RWPE2 (cell line): ENCODE results near the gene GOLGA6B.
A peak's percentile ranks its signal among the peaks of the same experiment; 100 is the strongest.
"Not testable (repeated sequence)": the region's sequence is repeated elsewhere in the genome, so short reads cannot be mapped to it uniquely, and the experiment has no call there.

ENCODE experiments used
- ATAC-seq: fragments of 200-7000 bp; cut with Tn5 transposase; 3 replicates; pipeline ENCODE4 v1.9.1; 2021; ENCODE audit warnings: low read depth
- DNase-seq: peaks from one replicate; pipeline ENCODE4 v3.0.0-alpha.2; 2020; ENCODE audit warnings: low spot score
- H3K27ac ChIP-seq: fragments of 450-650 bp; 2 replicates; pipeline ENCODE4 v1.5.1; 2017; ENCODE audit warnings: mild to moderate bottlenecking; ENCODE audit not compliant: poor library complexity, severe bottlenecking
- H3K27me3 ChIP-seq: fragments of 250-450 bp; sonication (Bioruptor Pico); 2 replicates; pipeline ENCODE4 v1.5.1; 2021; ENCODE audit warnings: mild to moderate bottlenecking, moderate library complexity; ENCODE audit not compliant: insufficient read depth, poor library complexity, severe bottlenecking
- H3K36me3 ChIP-seq: fragments of 250-450 bp; sonication (Bioruptor Pico); 2 replicates; pipeline ENCODE4 v1.5.1; 2020; ENCODE audit warnings: low read depth, mild to moderate bottlenecking, moderate library complexity
- H3K4me1 ChIP-seq: fragments of 250-450 bp; sonication (Bioruptor Pico); 2 replicates; pipeline ENCODE4 v1.5.1; 2021; ENCODE audit warnings: mild to moderate bottlenecking, moderate library complexity; ENCODE audit not compliant: insufficient read depth, poor library complexity, severe bottlenecking
- H3K4me3 ChIP-seq: fragments of 250-450 bp; sonication (Bioruptor Pico); 2 replicates; pipeline ENCODE4 v1.5.1; 2021; ENCODE audit warnings: mild to moderate bottlenecking, moderate library complexity; ENCODE audit not compliant: severe bottlenecking
- H3K9me3 ChIP-seq: fragments of 250-450 bp; sonication (Bioruptor Pico); 2 replicates; pipeline ENCODE4 v1.5.1; 2021; ENCODE audit warnings: mild to moderate bottlenecking, moderate library complexity; ENCODE audit not compliant: severe bottlenecking
- CTCF ChIP-seq: fragments of 450-650 bp; IDR thresholded peaks from one replicate; pipeline ENCODE4 v1.5.1; 2017; ENCODE audit warnings: mild to moderate bottlenecking, moderate library complexity; ENCODE audit not compliant: poor library complexity, severe bottlenecking

GOLGA6B gene

GRCh38 chr15:72654397-72654796 lies at the start of gene GOLGA6B:
GOLGA6B (plus strand) TSS chr15:72654697; CDS start chr15:72654738, 41 bp downstream.
- DNase-seq, H3K27ac ChIP-seq, H3K27me3 ChIP-seq, H3K4me3 ChIP-seq, H3K9me3 ChIP-seq, H3K4me1 ChIP-seq, ATAC-seq, H3K36me3 ChIP-seq: not testable (repeated sequence)

GRCh38 chr15:72604794-72605193 lies 49.7 kb upstream of the GOLGA6B start:
- ATAC-seq (peak; percentile 40; the same call in 2 of the 3 replicates), DNase-seq (no peak)
- no peaks in the 10 kb centered on the region for H3K27me3 ChIP-seq
- H3K27ac ChIP-seq = no peak overlapping the region
- no peaks in the 10 kb centered on the region for H3K36me3 ChIP-seq
- no peak for TF ChIP-seq CTCF
- H3K4me3 ChIP-seq = no peak overlapping the region
- no peaks in the 10 kb centered on the region for H3K4me1 ChIP-seq
- no peaks in the 10 kb centered on the region for H3K9me3 ChIP-seq

- not testable (repeated sequence) for ATAC-seq
Measured at GRCh38 chr15:72608084-72608483, 46.4 kb upstream of the GOLGA6B start.

GRCh38 chr15:72609862-72610261 lies 44.6 kb upstream of the GOLGA6B start:
- H3K4me3 ChIP-seq = no peak overlapping the region
- no peak for TF ChIP-seq CTCF
- H3K27ac ChIP-seq = no peak overlapping the region
- no peak for DNase-seq
- no peak for ATAC-seq
- no peaks in the 10 kb centered on the region for H3K9me3 ChIP-seq
- no peaks in the 10 kb centered on the region for H3K4me1 ChIP-seq
- H3K36me3 ChIP-seq = no peaks in the 10 kb centered on the region
- no peaks in the 10 kb centered on the region for H3K27me3 ChIP-seq

More at GRCh38 chr15:72608084-72608483, 46.4 kb upstream of the GOLGA6B start:
- not testable (repeated sequence) for H3K27me3 ChIP-seq, H3K27ac ChIP-seq, DNase-seq, H3K36me3 ChIP-seq, H3K9me3 ChIP-seq, H3K4me3 ChIP-seq, H3K4me1 ChIP-seq

GRCh38 chr15:72612324-72612723 lies 42.2 kb upstream of the GOLGA6B start:
- H3K36me3 ChIP-seq, H3K9me3 ChIP-seq, DNase-seq, H3K4me1 ChIP-seq, H3K4me3 ChIP-seq, H3K27ac ChIP-seq, H3K27me3 ChIP-seq, ATAC-seq: not testable (repeated sequence)

- DNase-seq (no peak), ATAC-seq (no peak)
- no peak for TF ChIP-seq CTCF
- Histone ChIP-seq H3K9me3 (no peaks in the 10 kb centered on the region), H3K4me3 (no peak overlapping the region), H3K36me3 (no peaks in the 10 kb centered on the region), H3K4me1 (no peaks in the 10 kb centered on the region), H3K27me3 (no peaks in the 10 kb centered on the region), H3K27ac (no peak overlapping the region)
Measured at GRCh38 chr15:72614810-72615532, 39.5 kb upstream of the GOLGA6B start.

- ATAC-seq, H3K4me1 ChIP-seq, H3K27ac ChIP-seq, H3K9me3 ChIP-seq, H3K27me3 ChIP-seq, H3K4me3 ChIP-seq, H3K36me3 ChIP-seq, DNase-seq: not testable (repeated sequence)
Measured at GRCh38 chr15:72615533-72616233, 38.8 kb upstream of the GOLGA6B start.
